Fibroblast of lung (primary cell): ENCODE measurements around the gene INVS.

Experiments used
- EZH2 ChIP-seq: IDR thresholded peaks from 2 replicates; pipeline ENCODE4 v1.5.1; 2012; ENCODE audit warnings: low read length, control low read depth, mild to moderate bottlenecking; ENCODE audit errors: missing control alignments
- TF ChIP-seq, protein P1 (sequence below), 2 donors: IDR thresholded peaks in 1 of 2; conservative IDR thresholded peaks in 1 of 2; 1 replicate in 1 of 2; 2 replicates in 1 of 2; pipeline ENCODE4 v1.5.1; 2011 to 2012; ENCODE audit warnings: low read length in 2 of 2, control low read depth in 1 of 2, inconsistent platforms in 1 of 2, low read depth in 1 of 2, mild to moderate bottlenecking in 1 of 2

DNA sequence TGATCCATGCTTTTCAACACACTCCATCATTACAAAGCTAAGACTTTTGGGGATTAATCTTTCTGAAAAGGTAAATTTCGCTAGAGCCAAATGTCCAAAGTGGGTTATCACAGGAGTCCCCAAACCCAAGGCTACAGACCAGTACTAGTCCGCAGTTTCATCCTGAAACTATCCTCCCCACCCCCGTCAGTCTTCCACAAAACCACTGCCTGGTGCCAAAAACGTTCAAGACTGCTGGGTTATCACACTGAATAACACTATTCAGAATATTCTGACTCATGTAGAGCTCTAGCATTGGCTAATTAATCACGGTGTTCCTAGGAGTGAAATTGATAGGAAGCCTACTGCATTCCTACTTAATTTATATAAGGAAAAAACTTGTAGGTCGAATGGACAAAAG lies 24.9 kb upstream of the INVS start:
- TF ChIP-seq, protein P1, sequence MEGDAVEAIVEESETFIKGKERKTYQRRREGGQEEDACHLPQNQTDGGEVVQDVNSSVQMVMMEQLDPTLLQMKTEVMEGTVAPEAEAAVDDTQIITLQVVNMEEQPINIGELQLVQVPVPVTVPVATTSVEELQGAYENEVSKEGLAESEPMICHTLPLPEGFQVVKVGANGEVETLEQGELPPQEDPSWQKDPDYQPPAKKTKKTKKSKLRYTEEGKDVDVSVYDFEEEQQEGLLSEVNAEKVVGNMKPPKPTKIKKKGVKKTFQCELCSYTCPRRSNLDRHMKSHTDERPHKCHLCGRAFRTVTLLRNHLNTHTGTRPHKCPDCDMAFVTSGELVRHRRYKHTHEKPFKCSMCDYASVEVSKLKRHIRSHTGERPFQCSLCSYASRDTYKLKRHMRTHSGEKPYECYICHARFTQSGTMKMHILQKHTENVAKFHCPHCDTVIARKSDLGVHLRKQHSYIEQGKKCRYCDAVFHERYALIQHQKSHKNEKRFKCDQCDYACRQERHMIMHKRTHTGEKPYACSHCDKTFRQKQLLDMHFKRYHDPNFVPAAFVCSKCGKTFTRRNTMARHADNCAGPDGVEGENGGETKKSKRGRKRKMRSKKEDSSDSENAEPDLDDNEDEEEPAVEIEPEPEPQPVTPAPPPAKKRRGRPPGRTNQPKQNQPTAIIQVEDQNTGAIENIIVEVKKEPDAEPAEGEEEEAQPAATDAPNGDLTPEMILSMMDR (conservative IDR thresholded peaks at IDR 0.05 in 1 of 2, IDR thresholded peaks at IDR 0.05 in 1 of 2; ENCODE audit: low read depth in 1 of 2, low read length in 2 of 2) = no peak
- no peak for TF ChIP-seq EZH2
